D721Med (cell line): ENCODE measurements around the gene JARID2.

Source experiments
- DNase-seq: peaks from one replicate; pipeline ENCODE4 v3.0.0; 2011; ENCODE audit warnings: low spot score; ENCODE audit not compliant: insufficient read length
- FAIRE-seq: peaks from 2 replicates; lab custom pipeline; 2011; peaks lifted over from hg19 to GRCh38; lab: Jason Lieb, UNC
- CTCF ChIP-seq: IDR thresholded peaks from 2 replicates; pipeline ENCODE4 v1.5.1; 2012; ENCODE audit warnings: mild to moderate bottlenecking, control low read depth; ENCODE audit not compliant: insufficient read depth; ENCODE audit errors: missing control alignments

Gene JARID2

GRCh38 chr6:15520626-15521203 is 274.8 kb downstream of the JARID2 start:
- TF ChIP-seq CTCF: no peak
- FAIRE-seq: no peak
- DNase-seq: no peak

- TF ChIP-seq CTCF: no peak
- DNase-seq (no peak), FAIRE-seq (no peak)
These were observed 275.7 kb downstream of the JARID2 start for GRCh38 chr6:15521582-15521981.

GRCh38 chr6:15522026-15522425 is 276.2 kb downstream of the JARID2 start:
- DNase-seq (no peak), FAIRE-seq (no peak)
- no peak for TF ChIP-seq CTCF

GRCh38 chr6:15522427-15522826 is 276.6 kb downstream of the JARID2 start:
- no peak for FAIRE-seq
- DNase-seq: no peak
- TF ChIP-seq CTCF: no peak

GRCh38 chr6:15522856-15523529 is 277.1 kb downstream of the JARID2 start:
- TF ChIP-seq CTCF: no peak
- DNase-seq (no peak), FAIRE-seq (no peak)

GRCh38 chr6:15523679-15524630 is 278.1 kb downstream of the JARID2 start:
- no peak for FAIRE-seq
- no peak for TF ChIP-seq CTCF
- DNase-seq: no peak
